ENCODE results near the gene LAPTM5.

GRCh38 chr1:30770150-30770549, 12.6 kb upstream of the LAPTM5 start:
- TF ChIP-seq, protein P1, sequence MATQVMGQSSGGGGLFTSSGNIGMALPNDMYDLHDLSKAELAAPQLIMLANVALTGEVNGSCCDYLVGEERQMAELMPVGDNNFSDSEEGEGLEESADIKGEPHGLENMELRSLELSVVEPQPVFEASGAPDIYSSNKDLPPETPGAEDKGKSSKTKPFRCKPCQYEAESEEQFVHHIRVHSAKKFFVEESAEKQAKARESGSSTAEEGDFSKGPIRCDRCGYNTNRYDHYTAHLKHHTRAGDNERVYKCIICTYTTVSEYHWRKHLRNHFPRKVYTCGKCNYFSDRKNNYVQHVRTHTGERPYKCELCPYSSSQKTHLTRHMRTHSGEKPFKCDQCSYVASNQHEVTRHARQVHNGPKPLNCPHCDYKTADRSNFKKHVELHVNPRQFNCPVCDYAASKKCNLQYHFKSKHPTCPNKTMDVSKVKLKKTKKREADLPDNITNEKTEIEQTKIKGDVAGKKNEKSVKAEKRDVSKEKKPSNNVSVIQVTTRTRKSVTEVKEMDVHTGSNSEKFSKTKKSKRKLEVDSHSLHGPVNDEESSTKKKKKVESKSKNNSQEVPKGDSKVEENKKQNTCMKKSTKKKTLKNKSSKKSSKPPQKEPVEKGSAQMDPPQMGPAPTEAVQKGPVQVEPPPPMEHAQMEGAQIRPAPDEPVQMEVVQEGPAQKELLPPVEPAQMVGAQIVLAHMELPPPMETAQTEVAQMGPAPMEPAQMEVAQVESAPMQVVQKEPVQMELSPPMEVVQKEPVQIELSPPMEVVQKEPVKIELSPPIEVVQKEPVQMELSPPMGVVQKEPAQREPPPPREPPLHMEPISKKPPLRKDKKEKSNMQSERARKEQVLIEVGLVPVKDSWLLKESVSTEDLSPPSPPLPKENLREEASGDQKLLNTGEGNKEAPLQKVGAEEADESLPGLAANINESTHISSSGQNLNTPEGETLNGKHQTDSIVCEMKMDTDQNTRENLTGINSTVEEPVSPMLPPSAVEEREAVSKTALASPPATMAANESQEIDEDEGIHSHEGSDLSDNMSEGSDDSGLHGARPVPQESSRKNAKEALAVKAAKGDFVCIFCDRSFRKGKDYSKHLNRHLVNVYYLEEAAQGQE (IDR thresholded peaks at IDR 0.05; ENCODE audit: insufficient read depth in 1 of 2, low read depth in 2 of 2, low read length in 1 of 2): no peak
- TF ChIP-seq, protein P2, sequence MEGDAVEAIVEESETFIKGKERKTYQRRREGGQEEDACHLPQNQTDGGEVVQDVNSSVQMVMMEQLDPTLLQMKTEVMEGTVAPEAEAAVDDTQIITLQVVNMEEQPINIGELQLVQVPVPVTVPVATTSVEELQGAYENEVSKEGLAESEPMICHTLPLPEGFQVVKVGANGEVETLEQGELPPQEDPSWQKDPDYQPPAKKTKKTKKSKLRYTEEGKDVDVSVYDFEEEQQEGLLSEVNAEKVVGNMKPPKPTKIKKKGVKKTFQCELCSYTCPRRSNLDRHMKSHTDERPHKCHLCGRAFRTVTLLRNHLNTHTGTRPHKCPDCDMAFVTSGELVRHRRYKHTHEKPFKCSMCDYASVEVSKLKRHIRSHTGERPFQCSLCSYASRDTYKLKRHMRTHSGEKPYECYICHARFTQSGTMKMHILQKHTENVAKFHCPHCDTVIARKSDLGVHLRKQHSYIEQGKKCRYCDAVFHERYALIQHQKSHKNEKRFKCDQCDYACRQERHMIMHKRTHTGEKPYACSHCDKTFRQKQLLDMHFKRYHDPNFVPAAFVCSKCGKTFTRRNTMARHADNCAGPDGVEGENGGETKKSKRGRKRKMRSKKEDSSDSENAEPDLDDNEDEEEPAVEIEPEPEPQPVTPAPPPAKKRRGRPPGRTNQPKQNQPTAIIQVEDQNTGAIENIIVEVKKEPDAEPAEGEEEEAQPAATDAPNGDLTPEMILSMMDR (IDR thresholded peaks at IDR 0.05): no peak
- TF ChIP-seq POLR2AphosphoS5 (IDR thresholded peaks at IDR 0.05; ENCODE audit: low read depth, low read length) (no peak), TCF7L2 (IDR thresholded peaks at IDR 0.05; ENCODE audit: low read depth, low read length) (no peak), SIN3A (IDR thresholded peaks at IDR 0.05; ENCODE audit: borderline replicate concordance, insufficient read depth, low read depth, low read length) (no peak)
